ENCODE data around the gene DEPDC7.

DEPDC7 gene

DNA sequence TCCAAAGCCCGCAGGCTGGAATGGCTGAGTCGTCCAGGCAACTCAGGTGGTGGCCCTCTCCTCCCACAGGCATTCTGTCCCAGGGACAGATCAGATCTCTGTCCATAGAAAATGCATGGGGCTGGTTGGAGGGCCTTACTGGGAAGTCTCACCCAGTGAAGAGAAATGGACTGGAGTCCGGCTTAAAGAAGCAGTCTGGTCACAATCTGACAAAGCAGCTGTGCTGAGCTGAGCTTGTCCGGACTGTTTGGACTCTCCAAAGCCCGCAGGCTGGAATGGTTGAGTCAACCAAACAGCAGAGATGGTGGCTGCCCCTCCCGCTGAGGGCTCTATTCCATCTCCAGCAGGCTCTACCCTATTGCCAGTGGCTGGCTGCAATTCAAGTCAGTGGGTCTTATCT, 14.4 kb upstream of the DEPDC7 start:
- H3K4me3 ChIP-seq (ENCODE audit: low read depth, low read length) = no peak overlapping the region
- TF ChIP-seq, protein P1, sequence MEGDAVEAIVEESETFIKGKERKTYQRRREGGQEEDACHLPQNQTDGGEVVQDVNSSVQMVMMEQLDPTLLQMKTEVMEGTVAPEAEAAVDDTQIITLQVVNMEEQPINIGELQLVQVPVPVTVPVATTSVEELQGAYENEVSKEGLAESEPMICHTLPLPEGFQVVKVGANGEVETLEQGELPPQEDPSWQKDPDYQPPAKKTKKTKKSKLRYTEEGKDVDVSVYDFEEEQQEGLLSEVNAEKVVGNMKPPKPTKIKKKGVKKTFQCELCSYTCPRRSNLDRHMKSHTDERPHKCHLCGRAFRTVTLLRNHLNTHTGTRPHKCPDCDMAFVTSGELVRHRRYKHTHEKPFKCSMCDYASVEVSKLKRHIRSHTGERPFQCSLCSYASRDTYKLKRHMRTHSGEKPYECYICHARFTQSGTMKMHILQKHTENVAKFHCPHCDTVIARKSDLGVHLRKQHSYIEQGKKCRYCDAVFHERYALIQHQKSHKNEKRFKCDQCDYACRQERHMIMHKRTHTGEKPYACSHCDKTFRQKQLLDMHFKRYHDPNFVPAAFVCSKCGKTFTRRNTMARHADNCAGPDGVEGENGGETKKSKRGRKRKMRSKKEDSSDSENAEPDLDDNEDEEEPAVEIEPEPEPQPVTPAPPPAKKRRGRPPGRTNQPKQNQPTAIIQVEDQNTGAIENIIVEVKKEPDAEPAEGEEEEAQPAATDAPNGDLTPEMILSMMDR (IDR thresholded peaks at IDR 0.05; ENCODE audit: low read depth, low read length) = no peak
- H3K36me3 ChIP-seq = no peaks in the 10 kb centered on the region
- H3K27me3 ChIP-seq = no peaks in the 10 kb centered on the region
- DNase-seq = no peak
- no peaks in the 10 kb centered on the region for H3K9me3 ChIP-seq
- H3K4me1 ChIP-seq = no peaks in the 10 kb centered on the region

DNA sequence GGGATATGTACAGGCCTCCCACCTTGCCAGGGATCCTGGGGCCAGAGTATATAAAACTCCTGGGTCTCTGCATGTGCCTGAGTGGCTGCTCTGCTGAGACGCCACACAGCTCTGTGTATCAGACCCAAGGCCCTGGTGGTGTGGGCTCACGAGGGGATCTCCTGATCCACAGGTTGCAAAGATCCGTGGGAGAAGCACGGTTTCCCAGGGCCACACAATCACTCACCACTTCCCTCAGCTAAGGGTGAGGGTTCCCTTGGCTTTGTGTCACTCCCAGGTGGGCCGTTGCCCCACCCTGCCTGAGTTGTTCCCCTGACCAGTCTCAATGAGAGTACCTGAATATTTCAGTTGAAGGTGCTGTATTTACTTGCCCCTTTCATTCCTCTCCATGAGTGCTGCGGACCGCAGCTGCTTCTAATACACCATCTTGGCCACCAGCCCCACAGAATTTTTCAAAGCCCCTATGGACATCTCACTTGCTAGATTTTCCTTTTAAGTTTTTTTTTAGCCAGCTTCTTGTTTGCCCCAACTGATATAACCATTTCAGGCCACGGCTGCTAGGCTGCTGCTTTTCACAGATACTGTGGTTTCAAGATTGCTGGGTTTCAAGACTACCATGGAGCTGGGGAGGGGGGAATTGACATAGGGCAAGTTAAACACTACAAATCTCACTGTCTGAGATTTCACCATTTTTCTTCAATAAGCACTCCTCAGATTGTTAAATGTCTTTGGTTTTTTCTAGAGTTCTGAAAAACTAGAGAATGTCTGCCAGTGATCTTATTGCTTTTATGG, 13.7 kb upstream of the DEPDC7 start:
- H3K4me1 ChIP-seq = no peaks in the 10 kb centered on the region
- no peaks in the 10 kb centered on the region for H3K9me3 ChIP-seq
- DNase-seq = no peak
- no peaks in the 10 kb centered on the region for H3K36me3 ChIP-seq
- TF ChIP-seq, protein P1 (IDR thresholded peaks at IDR 0.05; ENCODE audit: low read depth, low read length) = no peak
- H3K4me3 ChIP-seq (ENCODE audit: low read depth, low read length) = no peak overlapping the region
- H3K27me3 ChIP-seq = no peaks in the 10 kb centered on the region

DNA sequence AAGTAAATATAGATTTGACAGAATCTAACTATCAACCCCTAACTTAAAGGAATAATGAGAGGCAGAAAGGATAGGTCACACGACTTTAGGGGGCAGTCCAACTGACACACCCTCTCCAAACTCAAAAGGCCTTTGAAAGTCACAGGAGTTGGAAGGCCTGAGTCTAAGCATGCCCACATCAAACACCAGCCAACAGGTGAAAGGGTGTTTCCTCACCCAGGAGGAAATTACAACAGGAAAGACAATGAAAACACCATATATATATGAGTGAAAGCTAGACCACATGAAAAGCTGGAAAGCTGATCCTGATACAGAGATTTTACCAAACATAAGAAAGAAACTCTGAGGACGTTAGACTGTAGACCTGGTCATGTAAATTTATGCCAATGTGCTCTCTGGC, 10.5 kb upstream of the DEPDC7 start:
- DNase-seq = no peak
- no peaks in the 10 kb centered on the region for H3K27me3 ChIP-seq
- H3K9me3 ChIP-seq = no peaks in the 10 kb centered on the region
- no peaks in the 10 kb centered on the region for H3K36me3 ChIP-seq
- no peak overlapping the region for H3K4me3 ChIP-seq (ENCODE audit: low read depth, low read length)
- TF ChIP-seq, protein P1 (IDR thresholded peaks at IDR 0.05; ENCODE audit: low read depth, low read length) = no peak
- H3K4me1 ChIP-seq = no peaks in the 10 kb centered on the region

DNA sequence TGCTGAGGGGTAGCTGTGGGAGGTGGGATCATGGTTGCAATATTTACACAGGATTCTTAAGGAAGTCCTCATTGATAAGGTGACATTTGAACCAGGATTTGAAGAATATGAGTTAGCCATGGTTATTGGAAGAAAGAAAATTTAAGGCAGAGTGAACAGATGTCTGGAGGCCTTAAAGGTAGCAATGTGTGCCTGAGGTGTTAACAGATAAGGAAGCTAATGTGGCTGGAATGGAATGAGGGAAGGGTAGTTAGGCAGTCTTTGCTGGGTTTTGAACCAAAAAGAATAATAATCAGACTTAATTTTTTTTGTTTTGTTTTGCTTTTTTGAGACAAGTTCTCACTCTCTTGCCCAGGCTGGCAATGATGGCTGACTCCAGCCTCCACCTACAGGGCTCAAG, 9.7 kb upstream of the DEPDC7 start:
- Histone ChIP-seq H3K9me3 (no peaks in the 10 kb centered on the region), H3K27me3 (no peaks in the 10 kb centered on the region), H3K36me3 (no peaks in the 10 kb centered on the region), H3K4me3 (ENCODE audit: low read depth, low read length) (no peak overlapping the region), H3K4me1 (no peaks in the 10 kb centered on the region)
- TF ChIP-seq, protein P1 (IDR thresholded peaks at IDR 0.05; ENCODE audit: low read depth, low read length) = no peak
- DNase-seq = no peak

DNA sequence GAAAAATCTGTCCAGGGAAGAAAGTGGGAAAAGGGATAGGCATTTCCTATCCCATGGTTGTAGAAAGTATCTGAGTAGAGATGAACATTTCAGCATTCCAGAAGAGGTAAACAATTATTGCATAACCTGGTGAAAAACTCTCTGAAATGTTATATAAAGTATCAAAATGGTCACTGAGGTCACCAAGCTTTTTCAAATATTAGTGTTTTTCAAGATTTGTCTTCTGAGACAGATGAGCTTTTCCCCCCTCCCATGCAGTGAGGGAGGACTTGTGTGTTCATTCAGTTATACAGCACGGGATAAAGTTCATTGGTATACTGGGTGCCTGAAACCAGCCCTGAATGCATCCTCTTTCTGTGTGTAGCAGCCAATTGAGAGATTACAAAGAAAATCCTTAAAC, 1.9 kb upstream of the DEPDC7 start:
- no peaks in the 10 kb centered on the region for H3K9me3 ChIP-seq
- no peaks in the 10 kb centered on the region for H3K4me1 ChIP-seq
- no peak for DNase-seq
- H3K27me3 ChIP-seq = no peaks in the 10 kb centered on the region
- TF ChIP-seq, protein P1 (IDR thresholded peaks at IDR 0.05; ENCODE audit: low read depth, low read length) = no peak
- no peaks in the 10 kb centered on the region for H3K36me3 ChIP-seq
- no peak overlapping the region for H3K4me3 ChIP-seq (ENCODE audit: low read depth, low read length)

DNA sequence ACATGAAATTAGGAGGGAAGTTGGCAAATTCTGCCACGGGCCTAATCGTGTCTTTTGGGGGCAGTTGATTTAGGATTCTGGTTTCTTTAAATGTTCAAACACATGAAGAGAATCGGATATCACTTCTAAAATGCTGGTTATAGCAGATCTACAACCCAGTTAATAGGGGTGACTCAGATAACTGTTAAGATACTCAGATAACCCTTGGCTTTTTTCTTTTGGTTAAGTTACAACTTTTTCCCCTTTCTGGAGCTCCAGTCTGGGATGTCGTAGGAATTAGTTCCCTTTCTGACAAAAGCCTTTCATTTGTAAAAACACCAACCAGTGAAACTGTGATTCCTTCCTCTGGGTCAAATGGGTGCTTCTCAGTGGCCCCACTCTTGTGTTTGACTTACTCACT, 976 bp downstream of the DEPDC7 start:
- TF ChIP-seq, protein P1 (IDR thresholded peaks at IDR 0.05; ENCODE audit: low read depth, low read length) = no peak
- no peak for DNase-seq
- Histone ChIP-seq H3K9me3 (no peaks in the 10 kb centered on the region), H3K36me3 (no peaks in the 10 kb centered on the region), H3K27me3 (no peaks in the 10 kb centered on the region), H3K4me1 (no peaks in the 10 kb centered on the region), H3K4me3 (ENCODE audit: low read depth, low read length) (peak overlapping the region; percentile 58)

All from BE2C (cell line).